ENCODE data around the gene CACNG3.
"Not testable (repeated sequence)": the region's sequence is repeated elsewhere in the genome, so short reads cannot be mapped to it uniquely, and the experiment has no call there.

CACNG3 gene

GRCh38 chr16:24332582-24333090 lies 76.5 kb downstream of the CACNG3 start:
- DNase-seq (ENCODE audit: low read depth in 2 of 2), result no peak

DNA sequence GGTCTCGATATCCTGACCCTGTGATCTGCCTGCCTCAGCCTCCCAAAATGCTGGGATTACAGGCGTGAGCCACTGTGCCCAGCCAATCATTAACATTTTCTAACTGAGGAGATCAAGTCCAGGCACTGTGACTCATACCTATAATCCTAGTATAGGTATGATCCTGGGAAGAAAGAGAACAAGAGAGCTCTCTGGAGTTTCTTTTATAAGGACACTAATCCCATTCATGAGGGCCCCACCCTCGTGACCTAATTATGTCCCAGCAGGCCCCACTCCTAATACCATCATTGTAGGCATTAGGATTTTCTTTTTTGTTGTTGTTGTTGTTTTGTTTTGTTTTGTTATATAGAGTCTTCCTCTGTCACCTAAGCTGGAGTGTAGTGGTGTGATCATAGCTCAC lies 80.4 kb downstream of the CACNG3 start:
- DNase-seq (ENCODE audit: low read depth in 2 of 2), result no peak

DNA sequence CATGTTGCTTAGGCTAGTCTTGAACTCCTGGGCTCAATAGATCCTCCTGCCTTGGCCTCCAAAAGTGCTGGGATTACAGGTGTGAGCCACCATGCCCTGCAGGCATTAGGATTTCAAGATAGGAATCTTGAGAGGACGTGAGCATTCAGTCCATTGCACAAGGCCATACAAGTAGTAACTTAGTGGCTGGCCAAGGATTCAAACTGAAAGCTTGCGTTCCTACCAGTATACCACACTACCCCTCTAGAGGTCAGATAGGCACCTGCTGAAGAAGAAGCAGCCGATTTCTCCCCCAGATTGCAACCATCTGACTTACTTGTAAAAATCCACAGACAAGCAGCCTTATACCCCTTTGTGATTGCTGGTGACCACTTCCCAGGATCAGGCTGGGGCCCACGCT lies 80.9 kb downstream of the CACNG3 start:
- no peak for DNase-seq (ENCODE audit: low read depth in 2 of 2)

DNA sequence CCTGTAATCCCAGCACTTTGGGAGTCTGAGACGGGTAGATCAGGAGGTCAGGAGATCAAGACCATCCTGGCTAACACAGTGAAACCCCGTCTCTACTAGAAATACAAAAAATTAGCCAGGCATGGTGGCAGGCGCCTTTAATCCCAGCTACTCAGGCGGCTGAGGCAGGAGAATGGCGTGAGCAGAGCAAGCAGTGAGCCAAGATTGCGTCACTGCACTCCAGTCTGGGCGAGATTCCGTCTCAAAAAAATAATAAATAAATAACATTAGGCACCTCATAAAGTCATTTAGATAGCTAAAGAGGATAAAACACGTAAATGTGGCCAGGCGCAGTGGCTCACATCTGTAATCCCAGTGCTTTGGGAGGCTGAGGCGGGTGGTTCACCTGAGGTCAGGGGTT lies 87.7 kb downstream of the CACNG3 start:
- DNase-seq (ENCODE audit: low read depth in 2 of 2), result not testable (repeated sequence)

DNA sequence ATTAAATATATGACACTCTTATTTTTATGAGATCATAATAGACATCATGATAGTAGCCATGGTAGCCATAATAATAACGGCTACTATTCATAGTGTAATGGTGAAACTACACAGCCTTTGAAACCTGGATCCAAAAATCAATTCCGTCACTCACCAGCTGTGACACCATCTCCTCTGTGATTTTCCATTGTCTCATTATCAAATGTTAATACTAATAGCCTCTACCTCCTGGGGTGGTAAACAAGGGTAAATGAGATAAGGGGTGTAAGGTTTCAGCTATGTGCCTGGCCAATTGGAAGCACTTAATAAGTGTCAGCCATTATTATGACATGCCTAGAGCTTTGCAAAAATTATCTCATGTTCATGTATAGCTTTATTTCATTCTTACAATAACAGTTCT lies 88.6 kb downstream of the CACNG3 start:
- no peak for DNase-seq (ENCODE audit: low read depth in 2 of 2)

DNA sequence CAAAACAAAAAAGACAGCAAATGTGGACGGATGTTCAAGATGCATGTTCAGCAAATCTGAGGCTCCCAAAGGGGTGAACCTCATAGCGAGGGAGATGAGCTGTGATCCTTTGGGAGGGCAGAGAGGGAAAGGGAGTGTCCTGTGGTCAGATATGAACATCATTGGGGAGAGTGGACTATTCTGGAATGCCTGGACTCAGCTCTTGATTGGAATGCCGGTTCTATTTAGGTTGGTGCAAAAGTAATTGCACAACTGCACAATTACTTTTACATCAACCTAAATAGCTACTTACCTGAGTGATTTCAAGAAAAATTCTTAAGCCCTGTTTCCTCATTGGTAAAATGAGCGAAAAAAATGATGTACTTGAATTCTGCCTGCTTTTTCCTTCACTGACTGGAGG lies 89.6 kb downstream of the CACNG3 start:
- DNase-seq (ENCODE audit: low read depth in 2 of 2), result no peak

DNA sequence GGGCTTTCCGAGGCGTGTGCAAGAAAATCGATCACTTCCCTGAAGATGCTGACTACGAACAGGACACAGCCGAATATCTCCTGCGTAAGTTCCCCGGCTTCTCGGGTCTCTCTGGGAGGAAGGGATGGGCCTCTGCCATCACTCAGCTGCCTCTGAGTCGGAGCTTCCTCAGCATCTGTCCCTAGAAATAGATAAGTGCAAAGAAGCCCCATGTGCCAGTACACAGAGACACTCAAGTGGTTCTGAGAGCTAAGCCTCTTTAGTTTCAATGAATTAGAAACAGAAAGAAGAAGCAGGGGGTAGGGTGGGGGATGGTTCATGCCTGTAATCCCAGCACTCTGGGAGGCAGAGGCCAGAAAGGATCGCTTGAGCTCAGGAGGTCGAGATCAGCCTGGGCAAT lies 90.6 kb downstream of the CACNG3 start:
- DNase-seq (ENCODE audit: low read depth in 2 of 2), result no peak

GRCh38 chr16:24347556-24347955 lies 91.4 kb downstream of the CACNG3 start:
- no peak for DNase-seq (ENCODE audit: low read depth in 2 of 2)

- no peak for DNase-seq (ENCODE audit: low read depth in 2 of 2)
Observed at GRCh38 chr16:24348545-24349290, 92.6 kb downstream of the CACNG3 start.

DNA sequence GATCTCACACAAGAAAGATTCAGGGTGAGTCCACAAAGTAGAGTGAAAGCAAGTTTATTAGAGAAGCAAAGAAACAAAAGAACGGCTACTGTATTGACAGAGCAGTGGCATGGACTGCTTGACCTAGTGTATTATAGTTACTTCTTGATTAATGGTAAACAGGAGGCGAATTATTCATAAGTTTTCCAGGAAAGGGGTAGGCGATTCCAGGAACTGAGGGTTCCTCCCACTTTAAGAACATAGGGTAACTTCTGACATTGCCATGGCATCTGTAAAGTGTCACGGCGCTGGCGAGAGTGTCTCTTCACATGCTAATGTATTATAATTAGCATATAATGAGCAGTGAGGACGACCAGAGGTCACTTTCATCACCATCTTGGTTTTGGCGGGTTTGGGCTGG lies 93.2 kb downstream of the CACNG3 start:
- no peak for DNase-seq (ENCODE audit: low read depth in 2 of 2)

GRCh38 chr16:24352746-24353145 lies 96.6 kb downstream of the CACNG3 start:
- DNase-seq (ENCODE audit: low read depth in 2 of 2), result no peak

- no peak for DNase-seq (ENCODE audit: low read depth in 2 of 2)
Observed at GRCh38 chr16:24353622-24354021, 97.5 kb downstream of the CACNG3 start.

- no peak for DNase-seq (ENCODE audit: low read depth in 2 of 2)
Observed at GRCh38 chr16:24357511-24357910, 101.4 kb downstream of the CACNG3 start.

- DNase-seq (ENCODE audit: low read depth in 2 of 2), result no peak
Observed at GRCh38 chr16:24358117-24358516, 102.0 kb downstream of the CACNG3 start.

DNA sequence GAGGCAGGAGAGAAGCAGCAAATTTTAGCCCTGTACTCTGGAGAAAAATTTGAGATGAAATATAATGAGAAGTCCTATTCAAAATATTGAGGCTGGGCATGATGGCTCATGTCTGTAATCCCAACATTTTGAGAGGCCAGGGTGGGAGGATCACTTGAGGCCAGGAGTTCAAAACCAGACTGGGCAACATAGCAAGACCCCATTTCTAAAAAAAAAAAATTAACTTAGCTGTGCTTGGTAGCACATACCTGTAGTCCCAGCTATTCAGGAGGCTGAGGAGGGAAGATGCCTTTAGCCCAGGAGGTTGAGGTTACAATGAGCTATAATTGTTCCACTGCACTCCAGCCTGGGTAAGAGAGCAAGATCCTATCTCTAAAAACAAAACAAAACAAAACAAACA lies 103.4 kb downstream of the CACNG3 start:
- DNase-seq (ENCODE audit: low read depth in 2 of 2), result no peak

GRCh38 chr16:24360936-24361335 lies 104.8 kb downstream of the CACNG3 start:
- DNase-seq (ENCODE audit: low read depth in 2 of 2), result no peak

- DNase-seq (ENCODE audit: low read depth in 2 of 2), result no peak
Observed at GRCh38 chr16:24364596-24364995, 108.5 kb downstream of the CACNG3 start.

DNA sequence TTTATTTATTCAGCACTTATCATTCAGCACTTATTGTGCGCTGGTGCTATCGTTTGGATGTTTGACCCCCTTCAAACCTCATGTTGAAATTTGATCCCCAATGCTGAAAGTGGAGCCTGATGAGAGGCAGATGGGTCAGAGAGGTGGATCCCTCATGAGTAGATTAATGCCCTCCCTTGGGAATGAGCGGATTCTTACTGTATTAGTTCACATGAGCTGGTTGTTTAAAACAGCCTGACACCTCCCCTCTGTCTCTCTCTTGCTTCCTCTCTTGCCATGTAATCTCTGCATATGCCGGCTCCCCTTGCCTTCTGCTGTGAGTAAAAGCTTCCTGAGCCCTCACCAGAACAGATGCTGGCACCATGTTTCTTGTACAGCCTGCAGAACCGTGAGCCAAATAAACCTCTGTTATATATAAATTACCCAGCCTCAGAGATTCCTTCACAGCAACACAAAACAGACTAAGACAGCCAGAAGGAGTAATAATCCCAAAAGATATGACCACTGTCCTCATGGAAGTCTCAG lies 111.1 kb downstream of the CACNG3 start:
- DNase-seq (ENCODE audit: low read depth in 2 of 2), result no peak

DNA sequence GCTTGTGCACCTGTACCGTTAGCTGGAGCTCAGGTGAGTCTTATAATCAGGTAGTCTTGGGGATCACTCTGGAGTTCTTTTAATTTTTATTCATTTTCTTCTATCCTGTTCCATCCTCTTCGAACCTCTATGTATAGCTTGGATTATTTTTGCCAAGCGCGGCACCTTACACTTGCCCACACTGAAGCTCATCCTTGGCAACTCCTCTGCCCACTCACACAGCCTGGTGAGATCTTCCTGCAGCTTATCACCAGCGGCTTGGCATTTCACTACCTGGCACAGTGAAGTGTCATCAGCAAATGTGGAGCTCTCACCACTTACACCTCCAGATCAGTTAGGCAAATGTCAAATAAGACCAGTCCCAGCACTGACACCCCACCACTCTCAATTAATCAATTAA lies 116.7 kb downstream of the CACNG3 start:
- no peak for DNase-seq (ENCODE audit: low read depth in 2 of 2)

GRCh38 chr16:24378999-24379398 lies 122.9 kb downstream of the CACNG3 start:
- DNase-seq (ENCODE audit: low read depth in 2 of 2), result no peak

GRCh38 chr16:24381470-24382118 lies 125.5 kb downstream of the CACNG3 start:
- DNase-seq (ENCODE audit: low read depth in 2 of 2), result no peak

DNA sequence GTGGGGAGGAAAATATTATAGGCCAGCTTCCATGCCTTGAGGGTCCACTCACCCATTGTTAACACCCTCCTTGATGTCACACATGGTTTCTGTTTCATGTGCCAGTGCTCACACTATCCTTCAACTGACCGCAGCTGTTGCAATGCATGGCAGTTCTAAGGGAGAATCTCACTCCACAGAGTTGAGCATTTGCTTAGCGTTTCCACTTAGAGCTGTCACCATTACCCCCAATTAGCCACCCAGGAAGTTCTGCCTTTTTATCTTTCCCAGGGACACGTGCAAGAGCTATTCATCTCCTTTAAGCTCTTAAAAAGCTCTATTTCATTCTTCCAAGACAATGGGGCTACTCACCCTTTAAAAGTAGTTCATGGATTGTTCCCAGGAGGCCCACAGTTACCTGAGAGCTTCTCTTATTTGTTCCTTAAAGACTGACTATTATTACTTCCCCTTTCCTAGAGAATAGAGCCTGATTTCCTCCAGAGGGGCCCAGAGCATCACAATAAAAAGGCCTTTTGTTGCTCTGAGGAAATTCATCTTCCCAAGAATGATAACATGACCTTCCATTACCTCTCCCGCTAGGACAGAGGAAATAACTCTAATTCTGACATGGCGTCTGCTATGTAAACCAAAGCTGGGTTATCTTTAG lies 126.8 kb downstream of the CACNG3 start:
- DNase-seq (ENCODE audit: low read depth in 2 of 2), result no peak

- DNase-seq (ENCODE audit: low read depth in 2 of 2), result no peak
Observed at GRCh38 chr16:24394341-24394740, 138.2 kb downstream of the CACNG3 start.

All from fibroblast of skin of left biceps (primary cell).